Esophagus (tissue), 2 donors: ENCODE measurements around the gene GCN1. TPM values are rescaled to one million over a fixed set of nuclear protein-coding genes. Genes with fewer than 3 reads are reported as not detected.

Source experiments
- H3K27ac ChIP-seq, 2 donors: one replicate each; pipeline ENCODE4 v1.5.1; 2013; ENCODE audit warnings: low read depth in 2 of 2, mild to moderate bottlenecking in 2 of 2, inconsistent platforms in 1 of 2, low read length in 1 of 2, moderate library complexity in 1 of 2
- H3K27me3 ChIP-seq, 2 donors: one replicate each; pipeline ENCODE4 v1.6.1; 2013; ENCODE audit warnings: low read length in 2 of 2, control low read depth in 1 of 2, mild to moderate bottlenecking in 1 of 2; ENCODE audit not compliant: insufficient read depth in 2 of 2, control insufficient read depth in 1 of 2
- H3K36me3 ChIP-seq, 2 donors: one replicate each; pipeline ENCODE4 v1.6.1; 2013; ENCODE audit warnings: low read length in 1 of 2; ENCODE audit not compliant: control insufficient read depth in 2 of 2, insufficient read depth in 2 of 2
- H3K4me1 ChIP-seq, 2 donors: one replicate each; pipeline ENCODE4 v1.6.1; 2013; ENCODE audit warnings: low read length in 1 of 2; ENCODE audit not compliant: control insufficient read depth in 2 of 2, insufficient read depth in 2 of 2
- H3K4me3 ChIP-seq, 2 donors: one replicate each; pipeline ENCODE4 v1.5.1; 2013; ENCODE audit warnings: low read length in 2 of 2, mild to moderate bottlenecking in 2 of 2, low read depth in 1 of 2, moderate library complexity in 1 of 2
- H3K9me3 ChIP-seq, 2 donors: one replicate each; pipeline ENCODE4 v1.6.1; 2013; ENCODE audit warnings: mild to moderate bottlenecking in 2 of 2, low read depth in 1 of 2, low read length in 1 of 2, moderate library complexity in 1 of 2; ENCODE audit not compliant: control insufficient read depth in 2 of 2, insufficient read depth in 1 of 2
- WGBS, 2 donors: extraction: QIAGEN DNeasy Blood & Tissue Kit; methylation state at CpG; one replicate each; pipeline ENCODE4 v1.1.7; 2013; 5-methylcytosine and 5-hydroxymethylcytosine counted together
- polyA plus RNA-seq, 2 donors: library from polyadenylated mRNA; stranded (reverse); fragments of 200-250 nt; gene quantifications; one replicate each; pipeline ENCODE4 v1.2.3, GENCODE V29; 2013
- donor health status: healthy with polysubstance abuse.
- donor health status: Bipolar disorder and iron deficiency.

Gene GCN1
- polyA plus RNA-seq, 2 donors = 22.9 to 28.1 TPM

- 0% methylated on average over 84 to 91 of the region's 91 CpGs for WGBS, 2 donors
- Histone ChIP-seq H3K4me3 (peak overlapping the region; percentile 80 to 92), H3K27ac (peak overlapping the region; percentile 98), H3K36me3 (peaks cover 0 to 7% of the 10 kb centered on the region in 2 donors), H3K9me3 (no peaks in the 10 kb centered on the region), H3K4me1 (peaks cover 0 to 14% of the 10 kb centered on the region in 2 donors), H3K27me3 (no peaks in the 10 kb centered on the region)
These were observed 77.5 kb downstream of the GCN1 start for GRCh38 chr12:120116792-120117651.

- 0% methylated on average over 8 to 50 of the region's 50 CpGs for WGBS, 2 donors
- Histone ChIP-seq H3K27ac (peak within 1 kb of the TSS; percentile 98), H3K27me3 (no peaks in the 10 kb centered on the region), H3K36me3 (peaks cover 0 to 7% of the 10 kb centered on the region in 2 donors), H3K4me1 (peaks cover 0 to 14% of the 10 kb centered on the region in 2 donors), H3K9me3 (no peaks in the 10 kb centered on the region), H3K4me3 (peak within 1 kb of the TSS; percentile 80 to 92)
These were observed 78.1 kb downstream of the GCN1 start, which contains the start of gene RAB35 for GRCh38 chr12:120116441-120116791. Gene RAB35 (minus strand): TSS chr12:120116753. CDS start chr12:120116650, 103 bp downstream.

GRCh38 chr12:120115692-120116440, 78.6 kb downstream of the GCN1 start:
- Histone ChIP-seq H3K4me3 (peak overlapping the region; percentile 80 to 92), H3K27ac (peak overlapping the region; percentile 98), H3K9me3 (no peaks in the 10 kb centered on the region), H3K36me3 (peaks cover 0 to 7% of the 10 kb centered on the region in 2 donors), H3K27me3 (no peaks in the 10 kb centered on the region), H3K4me1 (peaks cover 3 to 14% of the 10 kb centered on the region in 2 donors)
- WGBS, 2 donors = 13 to 16% methylated on average over 27 to 31 of the region's 31 CpGs

- peak overlapping the region; percentile 80 to 92 for H3K4me3 ChIP-seq
- no peaks in the 10 kb centered on the region for H3K27me3 ChIP-seq
- H3K4me1 ChIP-seq = peaks cover 3 to 14% of the 10 kb centered on the region in 2 donors
- H3K27ac ChIP-seq = peak overlapping the region in 1 of 2 donors; percentile 98
- H3K36me3 ChIP-seq = peaks cover 0 to 7% of the 10 kb centered on the region in 2 donors
- H3K9me3 ChIP-seq = no peaks in the 10 kb centered on the region
- WGBS, 2 donors = 68 to 78% methylated on average over 3 of the region's 3 CpGs
These were observed 79.4 kb downstream of the GCN1 start for GRCh38 chr12:120115066-120115465.

GRCh38 chr12:120110550-120111501, 83.7 kb downstream of the GCN1 start:
- no peak overlapping the region for H3K4me3 ChIP-seq
- H3K36me3 ChIP-seq = peaks cover 0 to 17% of the 10 kb centered on the region in 2 donors
- H3K4me1 ChIP-seq = peaks cover 3 to 14% of the 10 kb centered on the region in 2 donors

GRCh38 chr12:120109570-120110267, 84.8 kb downstream of the GCN1 start:
- Histone ChIP-seq H3K4me1 (peaks cover 3 to 8% of the 10 kb centered on the region in 2 donors), H3K27ac (peak overlapping the region; percentile 35 to 62), H3K27me3 (no peaks in the 10 kb centered on the region), H3K4me3 (no peak overlapping the region), H3K9me3 (no peaks in the 10 kb centered on the region), H3K36me3 (peaks cover 0 to 21% of the 10 kb centered on the region in 2 donors)
- WGBS, 2 donors = 87 to 89% methylated on average over 10 of the region's 10 CpGs

More at GRCh38 chr12:120110550-120111501, 83.7 kb downstream of the GCN1 start:
- no peaks in the 10 kb centered on the region for H3K9me3 ChIP-seq
- H3K27me3 ChIP-seq = no peaks in the 10 kb centered on the region
- peak overlapping the region; percentile 62 to 87 for H3K27ac ChIP-seq
- 60 to 63% methylated on average over 26 of the region's 26 CpGs for WGBS, 2 donors

GRCh38 chr12:120106151-120106550, 88.4 kb downstream of the GCN1 start:
- 89 to 94% methylated on average over 1 of the region's 1 CpG for WGBS, 2 donors
- Histone ChIP-seq H3K4me3 (no peak overlapping the region), H3K36me3 (peaks cover 0 to 36% of the 10 kb centered on the region in 2 donors), H3K27me3 (no peaks in the 10 kb centered on the region), H3K4me1 (peaks cover 18 to 25% of the 10 kb centered on the region in 2 donors), H3K9me3 (no peaks in the 10 kb centered on the region), H3K27ac (no peak overlapping the region)

GRCh38 chr12:120103371-120103770, 91.1 kb downstream of the GCN1 start:
- WGBS, 2 donors = 96% methylated on average over 13 of the region's 13 CpGs
- H3K9me3 ChIP-seq = no peaks in the 10 kb centered on the region
- no peaks in the 10 kb centered on the region for H3K27me3 ChIP-seq
- H3K4me3 ChIP-seq = no peak overlapping the region
- H3K36me3 ChIP-seq = peaks cover 0 to 54% of the 10 kb centered on the region in 2 donors
- H3K4me1 ChIP-seq = peaks cover 33 to 40% of the 10 kb centered on the region in 2 donors
- H3K27ac ChIP-seq = no peak overlapping the region
